Left colon (tissue), 2 donors: ENCODE measurements around the gene CPNE1. TPM values are rescaled to one million over a fixed set of nuclear protein-coding genes. Genes with fewer than 3 reads are reported as not detected.
"Not testable (repeated sequence)": the region's sequence is repeated elsewhere in the genome, so short reads cannot be mapped to it uniquely, and the experiment has no call there.

Source experiments
- ATAC-seq: fragments of 200-7000 bp; cut with Tn5 transposase; one replicate; pipeline ENCODE4 v1.9.1; 2020; ENCODE audit warnings: mild to moderate bottlenecking, moderate library complexity
- DNase-seq, 2 donors: peaks; one replicate each; pipeline ENCODE4 v3.0.0-alpha.2; 2020
- intact Hi-C, 2 donors: fragments of 100-400 bp; cut with DNase I in 1 of 2; cut with micrococcal nuclease in 1 of 2; formaldehyde crosslinking; loops; one replicate each; pipeline versions ENCODE4 v1.11.2 to v1.14.0; 2022; cut with DNase I, micrococcal nuclease
- long read RNA-seq: library from polyadenylated mRNA; unstranded; transcript quantifications from one replicate; pipeline ENCODE4 v2.0.0, GENCODE V29; 2021
- total RNA-seq, 2 donors: library from RNA; stranded (reverse); fragmentation: NEBNext Ultra II Directional; extraction: Animal tissue kit (Norgen Biotek cat#: 25700); gene quantifications; one replicate each; pipeline ENCODE4 v1.2.1, GENCODE V29; 2021
- donor health status: DM: no; HTN: no; CAD: no.
- donor health status: DM: yes; HTN: yes; CAD: no.

The CPNE1 gene
- 100 to 1,000 TPM; 108 to 126 TPM for total RNA-seq
- long read RNA-seq, transcript CPNE1-204 (16 exons, 1,928 nt) = major isoform, 23 of 74 reads
- long read RNA-seq, partial matches to known transcripts = 6 of 74 reads
- long read RNA-seq, other reads (novel, unspliced or antisense) = 42 of 74 reads

- ATAC-seq (peak; percentile 93), DNase-seq (peak; percentile 92 to 93)
- intact Hi-C loops = no loop called here
These were observed at the start of gene CPNE1, which contains the start of gene RBM12 for GRCh38 chr20:35664466-35665206. Gene CPNE1, minus strand, starts transcription at chr20:35664900. Its CDS starts 31,977 bp downstream, at chr20:35632923. Gene RBM12, minus strand, starts transcription at chr20:35664900. Its CDS starts 9,578 bp downstream, at chr20:35655322.

- DNase-seq = no peak
- intact Hi-C loops = no loop called here
- no peak for ATAC-seq
These were observed 49.4 kb upstream of the CPNE1 start for GRCh38 chr20:35714127-35714526.

GRCh38 chr20:35713120-35713519 is 48.4 kb upstream of the CPNE1 start:
- ATAC-seq, intact Hi-C loops, DNase-seq: not testable (repeated sequence)

- intact Hi-C loops = no loop called here
- ATAC-seq (no peak), DNase-seq (no peak)
These were observed 47.0 kb upstream of the CPNE1 start for GRCh38 chr20:35711588-35712209.

GRCh38 chr20:35710884-35711587 is 46.3 kb upstream of the CPNE1 start:
- no peak for ATAC-seq
- DNase-seq = no peak
- intact Hi-C loops = no loop called here

- ATAC-seq = no peak
- no peak for DNase-seq
- intact Hi-C loops = no loop called here
These were observed 45.3 kb upstream of the CPNE1 start for GRCh38 chr20:35710039-35710438.

GRCh38 chr20:35709259-35709658 is 44.6 kb upstream of the CPNE1 start:
- intact Hi-C loops = no loop called here
- no peak for DNase-seq
- no peak for ATAC-seq

GRCh38 chr20:35708502-35708901 is 43.8 kb upstream of the CPNE1 start:
- DNase-seq (no peak), ATAC-seq (no peak)
- intact Hi-C loops = no loop called here

GRCh38 chr20:35706591-35707529 is 42.2 kb upstream of the CPNE1 start:
- intact Hi-C loops, ATAC-seq, DNase-seq: not testable (repeated sequence)

- DNase-seq, intact Hi-C loops, ATAC-seq: not testable (repeated sequence)
These were observed 41.2 kb upstream of the CPNE1 start for GRCh38 chr20:35705894-35706293.

GRCh38 chr20:35704514-35705261 is 40.0 kb upstream of the CPNE1 start:
- intact Hi-C loops = no loop called here
- DNase-seq = no peak
- ATAC-seq = no peak

GRCh38 chr20:35702824-35703695 is 38.4 kb upstream of the CPNE1 start:
- ATAC-seq (no peak), DNase-seq (no peak)
- intact Hi-C loops = no loop called here

GRCh38 chr20:35702051-35702823 is 37.5 kb upstream of the CPNE1 start:
- no peak for ATAC-seq
- DNase-seq = no peak
- intact Hi-C loops = no loop called here

- ATAC-seq = no peak
- DNase-seq = no peak
- intact Hi-C loops = no loop called here
These were observed 36.0 kb upstream of the CPNE1 start for GRCh38 chr20:35700625-35701148.

GRCh38 chr20:35699957-35700624 is 35.4 kb upstream of the CPNE1 start:
- ATAC-seq (peak; percentile 51), DNase-seq (no peak)
- intact Hi-C loops = no loop called here
